ENCODE measurements around the gene GRIK4.
"Not testable (repeated sequence)": the region's sequence is repeated elsewhere in the genome, so short reads cannot be mapped to it uniquely, and the experiment has no call there.

The GRIK4 gene

DNA sequence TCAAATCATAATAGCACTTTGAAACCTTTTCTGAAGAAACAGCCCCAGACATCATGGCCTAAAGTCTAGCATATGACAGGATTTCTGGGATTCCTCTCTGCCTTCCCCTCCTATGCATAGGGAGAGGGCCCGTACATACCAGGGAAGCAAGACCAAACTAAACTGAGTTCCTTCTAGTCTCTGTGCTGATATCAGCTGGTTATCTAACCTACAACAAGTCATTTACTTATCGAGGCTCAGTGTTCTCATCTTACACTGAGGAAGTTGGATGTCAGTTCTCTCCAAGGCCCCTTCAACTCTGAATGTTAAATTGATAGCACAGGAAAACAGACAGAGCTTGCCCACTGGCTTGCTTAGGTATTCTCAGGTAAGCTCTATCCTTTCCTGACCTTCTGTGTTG lies 17.0 kb upstream of the GRIK4 start:
- Histone ChIP-seq H3K9ac (ENCODE audit: low read length) (no peak overlapping the region), H3K4me1 (ENCODE audit: control insufficient read depth, insufficient read depth, low read length) (peaks cover 10% of the 10 kb centered on the region), H3K27me3 (ENCODE audit: control insufficient read depth, insufficient read depth, low read length) (peaks cover 5% of the 10 kb centered on the region), H3K4me3 (ENCODE audit: low read length) (no peak overlapping the region), H3K9me3 (ENCODE audit: control insufficient read depth, low read length) (no peaks in the 10 kb centered on the region), H3K36me3 (ENCODE audit: control insufficient read depth, insufficient read depth, low read length) (no peaks in the 10 kb centered on the region)

DNA sequence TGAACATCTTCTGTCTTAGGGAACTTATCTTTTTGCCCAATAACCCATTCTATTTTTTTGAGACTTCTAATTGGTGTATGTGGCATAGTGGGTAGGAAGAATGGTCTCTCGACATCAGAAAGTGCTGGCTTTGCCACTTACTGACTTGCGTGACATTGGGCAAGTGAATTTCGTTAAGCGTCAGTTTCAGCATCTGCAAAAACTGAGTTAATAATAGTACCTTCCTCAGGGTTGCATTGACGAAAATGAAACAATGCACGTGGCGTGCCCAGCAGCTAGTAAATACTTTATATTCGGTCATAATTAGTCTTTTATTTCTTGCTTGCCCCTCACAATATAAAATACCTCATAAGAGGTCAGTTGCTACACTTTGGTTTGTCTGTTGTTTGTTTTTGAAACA lies 12.5 kb upstream of the GRIK4 start:
- Histone ChIP-seq H3K4me3 (ENCODE audit: low read length) (no peak overlapping the region), H3K9me3 (ENCODE audit: control insufficient read depth, low read length) (no peaks in the 10 kb centered on the region), H3K9ac (ENCODE audit: low read length) (no peak overlapping the region), H3K36me3 (ENCODE audit: control insufficient read depth, insufficient read depth, low read length) (no peaks in the 10 kb centered on the region), H3K27me3 (ENCODE audit: control insufficient read depth, insufficient read depth, low read length) (peaks cover 9% of the 10 kb centered on the region), H3K4me1 (ENCODE audit: control insufficient read depth, insufficient read depth, low read length) (peaks cover 10% of the 10 kb centered on the region)

DNA sequence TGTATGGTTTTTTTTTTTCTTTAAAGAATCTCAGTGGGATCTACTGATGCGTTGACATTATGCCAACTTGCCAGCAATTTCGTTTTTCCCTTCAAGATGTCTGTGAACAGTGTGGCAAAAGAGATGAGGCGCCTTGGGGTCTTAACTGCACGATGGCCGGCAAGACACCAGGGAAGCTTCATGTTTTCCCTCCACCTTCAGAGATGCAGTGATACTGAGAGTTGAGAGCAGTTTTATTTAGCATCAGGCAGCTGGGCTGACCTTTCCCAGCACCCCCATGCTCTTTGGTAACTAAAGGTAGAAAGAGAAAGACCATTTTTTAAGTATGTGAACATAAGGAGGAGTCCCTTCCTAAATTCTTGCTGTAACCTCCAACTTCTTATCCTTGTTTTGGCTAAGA lies 11.7 kb upstream of the GRIK4 start:
- Histone ChIP-seq H3K4me3 (ENCODE audit: low read length) (no peak overlapping the region), H3K9ac (ENCODE audit: low read length) (no peak overlapping the region), H3K27me3 (ENCODE audit: control insufficient read depth, insufficient read depth, low read length) (peaks cover 12% of the 10 kb centered on the region), H3K9me3 (ENCODE audit: control insufficient read depth, low read length) (no peaks in the 10 kb centered on the region), H3K4me1 (ENCODE audit: control insufficient read depth, insufficient read depth, low read length) (peaks cover 4% of the 10 kb centered on the region), H3K36me3 (ENCODE audit: control insufficient read depth, insufficient read depth, low read length) (no peaks in the 10 kb centered on the region)

DNA sequence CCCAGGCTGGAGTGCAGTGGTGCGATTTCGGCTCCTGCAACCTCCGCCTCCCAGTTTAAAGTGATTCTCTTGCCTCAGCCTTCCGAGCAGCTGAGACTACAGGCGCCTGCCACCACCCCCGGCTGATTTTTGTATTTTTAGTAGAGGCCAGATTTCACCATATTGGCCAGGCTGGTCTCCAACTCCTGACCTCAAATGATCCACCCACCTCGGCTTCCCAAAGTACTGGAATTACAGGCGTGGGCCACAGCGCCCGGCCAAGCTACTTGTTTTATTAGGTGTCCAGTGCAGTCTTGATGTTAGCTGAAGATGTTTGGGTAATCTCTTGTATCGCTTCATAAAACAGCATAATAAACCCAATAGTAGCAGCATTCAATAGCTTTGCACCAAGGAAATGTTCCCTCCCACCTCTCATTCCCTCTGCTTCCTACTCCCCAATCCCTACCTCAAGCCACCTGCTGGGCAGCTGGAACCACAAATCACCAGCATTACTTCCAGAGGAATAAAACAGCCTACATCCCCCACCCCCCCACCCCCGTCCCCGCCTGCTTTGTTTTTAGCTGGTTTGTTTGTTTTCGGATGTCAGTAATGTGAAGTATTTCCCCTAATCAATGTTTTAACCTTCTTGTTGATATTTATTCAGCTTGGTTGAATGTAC lies 11.0 kb upstream of the GRIK4 start:
- H3K9me3 ChIP-seq (ENCODE audit: control insufficient read depth, low read length), result no peaks in the 10 kb centered on the region
- no peaks in the 10 kb centered on the region for H3K36me3 ChIP-seq (ENCODE audit: control insufficient read depth, insufficient read depth, low read length)
- peaks cover 16% of the 10 kb centered on the region for H3K27me3 ChIP-seq (ENCODE audit: control insufficient read depth, insufficient read depth, low read length)
- no peak overlapping the region for H3K9ac ChIP-seq (ENCODE audit: low read length)
- peaks cover 2% of the 10 kb centered on the region for H3K4me1 ChIP-seq (ENCODE audit: control insufficient read depth, insufficient read depth, low read length)
- H3K4me3 ChIP-seq (ENCODE audit: low read length), result no peak overlapping the region

DNA sequence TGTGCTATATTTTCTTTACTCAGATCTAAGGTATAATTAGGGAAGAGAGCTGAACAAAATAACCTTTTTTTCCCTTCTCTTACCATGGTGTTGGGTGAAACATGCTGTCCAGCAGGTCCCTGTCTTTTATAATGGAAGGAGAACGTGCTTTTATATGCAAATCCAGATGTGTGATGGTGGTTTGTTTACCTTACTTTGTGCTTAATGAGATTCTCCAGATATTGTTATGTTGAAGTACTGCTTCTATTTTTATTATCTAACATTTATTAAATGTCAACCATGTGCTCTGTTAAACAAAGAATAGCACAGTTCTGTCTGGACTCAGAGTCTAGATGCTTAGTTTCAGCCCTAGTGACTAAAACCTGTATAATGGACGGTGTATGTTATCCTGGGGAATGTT lies 10.1 kb upstream of the GRIK4 start:
- Histone ChIP-seq H3K9me3 (ENCODE audit: control insufficient read depth, low read length) (no peaks in the 10 kb centered on the region), H3K4me3 (ENCODE audit: low read length) (no peak overlapping the region), H3K4me1 (ENCODE audit: control insufficient read depth, insufficient read depth, low read length) (no peaks in the 10 kb centered on the region), H3K9ac (ENCODE audit: low read length) (no peak overlapping the region), H3K36me3 (ENCODE audit: control insufficient read depth, insufficient read depth, low read length) (no peaks in the 10 kb centered on the region), H3K27me3 (ENCODE audit: control insufficient read depth, insufficient read depth, low read length) (peaks cover 18% of the 10 kb centered on the region)

DNA sequence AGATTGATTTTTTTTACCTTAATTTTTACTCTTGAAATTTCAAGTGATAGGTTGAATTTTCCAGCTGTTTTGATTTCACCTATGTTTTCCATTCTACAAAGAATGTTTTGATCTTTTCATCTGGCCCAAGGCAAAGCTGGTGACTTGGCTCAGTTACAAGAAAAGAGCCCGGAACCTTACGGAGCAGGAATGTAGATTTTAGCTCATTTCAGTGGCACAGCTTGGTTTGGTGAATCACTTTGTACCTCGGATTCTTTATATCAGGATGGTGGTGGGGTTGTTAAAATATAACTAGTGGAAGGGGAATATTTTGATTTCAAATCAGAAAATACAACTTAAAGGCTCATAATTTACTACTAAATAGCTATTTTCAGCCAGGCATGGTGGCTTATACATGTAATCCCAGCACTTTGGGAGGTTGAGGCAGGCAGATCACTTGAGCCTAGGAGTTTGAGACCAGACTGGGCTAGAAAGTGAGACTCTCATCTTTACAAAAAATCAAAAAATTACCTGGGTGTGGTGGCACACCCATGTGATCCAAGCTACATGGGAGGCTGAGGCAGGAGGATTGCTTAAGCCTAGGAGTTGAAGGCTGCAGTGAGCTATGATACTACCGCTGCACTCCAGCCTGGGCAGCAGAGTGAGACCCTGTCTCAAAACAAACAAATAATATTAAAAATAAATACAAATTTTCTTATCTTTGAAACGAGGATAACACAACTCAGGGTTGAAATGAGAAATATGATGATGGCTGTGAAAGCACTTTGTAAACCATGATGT lies 9.4 kb upstream of the GRIK4 start:
- Histone ChIP-seq H3K27me3 (ENCODE audit: control insufficient read depth, insufficient read depth, low read length) (peaks cover 21% of the 10 kb centered on the region), H3K9ac (ENCODE audit: low read length) (no peak overlapping the region), H3K4me3 (ENCODE audit: low read length) (no peak overlapping the region), H3K9me3 (ENCODE audit: control insufficient read depth, low read length) (no peaks in the 10 kb centered on the region), H3K36me3 (ENCODE audit: control insufficient read depth, insufficient read depth, low read length) (no peaks in the 10 kb centered on the region), H3K4me1 (ENCODE audit: control insufficient read depth, insufficient read depth, low read length) (no peaks in the 10 kb centered on the region)

DNA sequence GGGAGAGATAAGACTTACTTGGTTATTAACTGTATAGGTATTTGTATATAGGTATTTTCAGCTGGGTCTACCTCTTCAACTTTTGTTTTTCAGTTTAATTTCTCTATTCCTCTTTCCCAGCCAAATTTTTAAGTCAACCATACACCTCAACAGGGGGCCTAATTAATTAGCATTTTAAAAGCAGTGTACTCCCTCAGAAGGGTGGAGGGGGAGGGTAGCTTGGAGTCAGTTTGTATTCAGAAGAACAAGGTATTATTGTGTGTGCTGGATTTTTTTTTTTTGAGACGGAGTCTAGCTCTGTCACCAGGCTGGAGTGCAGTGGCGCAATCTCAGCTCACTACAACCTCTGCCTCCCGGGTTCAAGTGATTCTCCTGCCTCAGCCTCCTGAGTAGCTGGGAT lies 8.0 kb upstream of the GRIK4 start:
- H3K9me3 ChIP-seq (ENCODE audit: control insufficient read depth, low read length); H3K9ac ChIP-seq (ENCODE audit: low read length); H3K4me1 ChIP-seq (ENCODE audit: control insufficient read depth, insufficient read depth, low read length); H3K4me3 ChIP-seq (ENCODE audit: low read length); H3K36me3 ChIP-seq (ENCODE audit: control insufficient read depth, insufficient read depth, low read length): not testable (repeated sequence)
- peaks cover 16% of the 10 kb centered on the region for H3K27me3 ChIP-seq (ENCODE audit: control insufficient read depth, insufficient read depth, low read length)

DNA sequence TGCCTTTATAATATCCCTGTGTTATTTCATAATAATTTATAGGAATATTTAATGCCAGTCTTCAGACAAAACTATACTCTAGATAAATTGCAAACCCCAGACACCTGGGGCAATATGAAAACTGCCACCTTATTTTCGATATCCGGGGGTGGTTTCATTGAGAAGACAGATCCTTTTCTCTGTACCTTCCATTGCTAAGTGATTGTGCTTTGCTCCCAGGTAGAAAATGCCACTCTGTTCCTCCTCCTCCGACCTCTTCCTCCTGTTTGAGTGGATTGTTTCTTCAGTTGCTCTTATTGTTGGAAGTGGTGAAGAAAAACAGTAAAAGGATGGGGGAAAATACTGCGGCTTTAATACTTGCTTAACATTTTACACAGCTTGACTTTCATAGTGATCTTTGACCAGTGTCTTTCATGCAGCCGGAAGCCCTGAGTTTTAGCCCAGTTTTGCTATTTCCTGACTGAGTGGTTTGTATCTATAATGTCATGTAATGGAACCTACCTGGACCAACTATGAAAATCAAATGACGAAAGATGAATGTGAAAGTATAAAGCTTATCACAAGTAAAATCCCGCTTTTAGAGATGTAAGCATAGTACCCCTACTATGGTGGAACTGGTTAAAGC lies 5.6 kb upstream of the GRIK4 start:
- no peak overlapping the region for H3K9ac ChIP-seq (ENCODE audit: low read length)
- no peaks in the 10 kb centered on the region for H3K36me3 ChIP-seq (ENCODE audit: control insufficient read depth, insufficient read depth, low read length)
- peaks cover 23% of the 10 kb centered on the region for H3K27me3 ChIP-seq (ENCODE audit: control insufficient read depth, insufficient read depth, low read length)
- H3K4me1 ChIP-seq (ENCODE audit: control insufficient read depth, insufficient read depth, low read length), result no peaks in the 10 kb centered on the region
- no peak overlapping the region for H3K4me3 ChIP-seq (ENCODE audit: low read length)
- H3K9me3 ChIP-seq (ENCODE audit: control insufficient read depth, low read length), result no peaks in the 10 kb centered on the region

DNA sequence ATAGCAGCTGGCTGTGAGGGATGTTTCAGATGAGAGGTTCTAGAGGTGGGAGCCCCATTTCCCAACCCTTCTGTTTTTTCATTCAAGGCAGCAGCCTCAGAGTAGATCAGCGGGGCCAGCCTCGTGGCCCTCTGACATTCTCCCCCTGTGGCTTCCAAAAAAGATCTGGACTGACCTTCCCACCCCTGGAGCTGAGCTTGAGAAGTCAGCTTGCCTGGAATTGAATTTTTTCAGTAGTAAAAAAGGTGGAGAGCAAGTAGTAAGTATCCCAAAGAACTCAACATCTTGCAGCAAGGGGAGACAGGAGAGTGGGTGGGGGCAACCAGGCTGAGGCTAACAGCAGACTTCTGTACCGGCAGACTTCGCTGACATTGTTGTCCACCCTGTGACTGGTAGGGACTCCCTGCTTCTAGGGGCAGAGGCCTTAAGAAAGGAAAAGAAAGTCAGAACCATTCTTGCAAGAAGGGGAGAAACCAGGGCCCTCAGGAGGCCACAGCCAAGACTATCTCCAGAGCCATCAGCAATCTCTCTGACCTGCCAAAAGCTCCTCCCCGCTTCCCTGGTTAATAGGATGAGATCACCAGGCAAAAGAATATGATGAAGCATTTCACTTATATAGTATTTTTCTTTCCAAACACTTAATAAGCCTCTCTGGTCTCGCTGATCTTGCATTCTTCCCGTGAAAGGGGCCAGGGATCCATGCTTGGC lies 2.0 kb upstream of the GRIK4 start:
- Histone ChIP-seq H3K9ac (ENCODE audit: low read length) (no peak overlapping the region), H3K4me3 (ENCODE audit: low read length) (no peak overlapping the region), H3K27me3 (ENCODE audit: control insufficient read depth, insufficient read depth, low read length) (peaks cover 35% of the 10 kb centered on the region), H3K4me1 (ENCODE audit: control insufficient read depth, insufficient read depth, low read length) (no peaks in the 10 kb centered on the region), H3K36me3 (ENCODE audit: control insufficient read depth, insufficient read depth, low read length) (no peaks in the 10 kb centered on the region), H3K9me3 (ENCODE audit: control insufficient read depth, low read length) (no peaks in the 10 kb centered on the region)

DNA sequence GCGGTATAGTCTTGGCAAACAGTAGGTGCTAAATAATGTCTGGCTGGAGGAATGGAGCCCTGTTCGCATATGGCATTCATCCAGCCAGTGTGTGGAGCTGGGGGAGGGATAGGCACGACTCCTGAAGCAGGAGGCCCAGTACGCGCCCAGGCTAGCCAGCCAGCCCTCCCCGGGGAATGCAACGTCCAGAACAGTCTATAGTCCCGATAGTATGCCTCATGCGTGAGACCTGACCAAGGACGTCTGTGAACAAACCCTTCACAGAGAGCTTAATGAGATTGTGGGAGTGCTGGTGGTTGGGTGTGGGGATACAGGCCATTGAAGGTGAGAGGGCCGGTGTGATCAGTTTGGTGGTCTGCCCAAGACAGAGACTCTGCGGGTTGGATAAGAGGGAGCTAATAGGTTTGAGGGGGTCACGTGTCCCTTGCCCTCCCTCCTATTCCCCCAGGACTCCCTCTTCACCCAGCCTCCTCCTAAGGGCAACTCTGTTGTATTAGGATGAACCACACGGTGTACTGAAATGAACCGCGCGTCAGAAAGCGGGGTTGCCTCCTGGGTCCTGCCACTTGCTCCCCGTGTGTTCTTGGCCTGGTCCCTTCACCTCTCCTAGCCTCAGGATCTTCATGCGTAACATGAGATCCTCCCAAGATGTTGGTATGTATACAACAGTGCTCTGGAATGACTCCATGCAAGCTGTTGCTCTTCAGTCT lies 987 bp upstream of the GRIK4 start:
- H3K4me1 ChIP-seq (ENCODE audit: control insufficient read depth, insufficient read depth, low read length), result no peaks in the 10 kb centered on the region
- H3K9me3 ChIP-seq (ENCODE audit: control insufficient read depth, low read length), result no peaks in the 10 kb centered on the region
- peaks cover 34% of the 10 kb centered on the region for H3K27me3 ChIP-seq (ENCODE audit: control insufficient read depth, insufficient read depth, low read length)
- H3K36me3 ChIP-seq (ENCODE audit: control insufficient read depth, insufficient read depth, low read length), result no peaks in the 10 kb centered on the region
- H3K4me3 ChIP-seq (ENCODE audit: low read length), result no peak overlapping the region
- no peak overlapping the region for H3K9ac ChIP-seq (ENCODE audit: low read length)

DNA sequence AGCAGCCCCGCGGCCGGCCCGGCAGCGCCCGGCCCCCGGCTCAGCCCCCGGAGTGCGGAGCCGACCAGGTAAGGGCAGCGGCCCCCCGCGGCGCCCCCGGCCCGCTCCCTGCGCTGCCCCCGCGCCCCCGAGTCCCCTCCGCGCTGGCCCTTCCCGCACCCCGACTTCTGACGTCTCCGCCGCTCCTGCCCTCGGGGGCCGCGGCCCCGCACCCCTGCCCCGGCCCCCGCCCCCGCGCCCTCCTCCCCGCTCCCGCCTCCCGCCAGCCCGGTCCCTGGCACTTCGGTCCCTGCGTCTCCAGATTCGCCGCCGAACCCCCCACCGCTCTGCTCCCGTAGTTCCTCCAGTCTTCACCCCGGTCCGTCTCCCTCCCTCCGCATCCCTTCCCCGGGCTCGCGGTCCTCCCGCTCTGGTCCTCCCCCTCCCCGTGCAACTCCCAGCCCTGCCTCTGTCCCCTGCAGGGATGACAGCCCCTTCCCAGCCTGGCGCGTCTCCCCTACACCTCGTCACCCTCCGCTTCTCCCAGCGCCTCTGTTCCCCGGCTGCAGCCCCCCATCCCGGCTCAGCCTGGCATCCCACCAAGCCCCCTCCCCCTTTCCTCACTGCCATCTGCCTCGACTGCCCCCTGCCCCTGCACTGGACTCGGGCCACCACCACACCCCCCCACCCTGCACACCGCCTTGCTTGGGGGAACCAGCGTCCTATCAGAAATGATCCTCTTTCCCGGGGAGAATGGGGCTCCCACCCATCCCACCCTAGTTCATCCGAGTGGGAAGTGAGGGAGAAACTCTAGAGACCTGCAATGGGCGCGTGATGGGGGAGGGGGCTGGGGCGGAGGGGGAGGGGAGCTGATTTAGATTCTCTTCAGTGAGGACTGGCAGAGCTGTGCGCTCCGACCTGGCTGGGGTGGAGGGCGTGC lies 531 bp downstream of the GRIK4 start:
- H3K4me3 ChIP-seq (ENCODE audit: low read length), result no peak overlapping the region
- H3K4me1 ChIP-seq (ENCODE audit: control insufficient read depth, insufficient read depth, low read length), result peaks cover 3% of the 10 kb centered on the region
- no peaks in the 10 kb centered on the region for H3K36me3 ChIP-seq (ENCODE audit: control insufficient read depth, insufficient read depth, low read length)
- H3K27me3 ChIP-seq (ENCODE audit: control insufficient read depth, insufficient read depth, low read length), result peaks cover 42% of the 10 kb centered on the region
- no peaks in the 10 kb centered on the region for H3K9me3 ChIP-seq (ENCODE audit: control insufficient read depth, low read length)
- no peak overlapping the region for H3K9ac ChIP-seq (ENCODE audit: low read length)
